Measurements from ENCODE around the gene HP1BP3.
A peak's percentile ranks its signal among the peaks of the same experiment; 100 is the strongest.

HP1BP3 gene

DNA sequence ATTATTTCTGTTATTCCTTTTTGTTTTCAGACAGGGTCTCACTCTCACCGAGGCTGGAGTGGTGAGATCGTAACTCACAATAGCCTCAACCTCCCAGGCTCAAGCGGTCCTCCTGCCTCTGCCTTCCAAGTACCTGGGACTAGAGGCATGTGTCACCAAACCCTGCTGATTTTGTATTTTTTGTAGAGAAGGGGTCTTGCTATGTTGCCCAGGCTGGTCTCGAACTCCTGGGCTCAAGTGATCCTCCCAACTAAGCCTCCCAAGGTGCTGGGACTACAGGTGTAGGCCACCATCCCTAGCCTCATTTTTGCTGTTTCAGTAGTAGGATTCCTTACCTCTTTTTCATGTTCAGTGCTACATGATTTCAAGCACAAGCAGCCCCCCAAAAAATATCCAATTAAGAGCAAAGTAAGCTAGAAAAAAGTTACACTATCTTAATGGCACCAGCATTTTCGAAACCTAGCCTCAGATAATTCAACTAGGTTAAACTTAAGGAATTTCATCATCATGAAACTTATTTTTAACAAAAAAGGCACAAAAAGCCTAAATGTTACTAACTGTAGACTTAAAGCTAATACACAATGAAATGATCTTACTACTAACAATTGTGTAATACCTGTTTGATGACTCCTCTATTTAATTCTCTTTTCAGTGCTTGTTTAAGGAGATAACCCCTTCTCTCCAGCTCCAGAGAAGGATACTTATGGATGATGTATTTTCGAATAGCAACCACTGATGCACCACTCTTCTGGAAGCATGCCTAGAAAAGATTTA lies 16.6 kb downstream of the HP1BP3 start:
- no peak for DNase-seq (ENCODE audit: low read depth in 2 of 2)

GRCh38 chr1:20767271-20767670 lies 19.8 kb downstream of the HP1BP3 start:
- DNase-seq (ENCODE audit: low read depth in 2 of 2) = no peak

GRCh38 chr1:20763417-20763816 lies 23.7 kb downstream of the HP1BP3 start:
- no peak for DNase-seq (ENCODE audit: low read depth in 2 of 2)

DNA sequence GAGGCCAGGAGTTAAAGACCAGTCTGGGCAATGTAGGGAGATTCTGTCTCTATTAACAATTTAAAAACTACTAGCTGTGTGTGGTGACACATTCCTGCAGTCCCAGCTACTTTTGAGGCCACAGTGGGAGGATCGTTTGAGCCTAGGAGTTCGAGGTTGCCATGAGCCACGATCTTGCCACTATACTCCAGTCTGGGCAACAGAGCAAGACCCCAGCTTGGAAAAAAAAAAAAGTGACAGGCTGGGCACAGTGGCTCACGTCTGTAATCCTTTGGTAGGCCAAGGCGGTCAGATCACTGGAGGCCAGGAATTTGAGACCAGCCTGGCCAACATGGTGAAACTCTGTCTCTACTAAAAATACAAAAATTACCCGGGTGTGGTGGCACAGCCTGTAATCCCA lies 26.8 kb downstream of the HP1BP3 start:
- no peak for DNase-seq (ENCODE audit: low read depth in 2 of 2)

DNA sequence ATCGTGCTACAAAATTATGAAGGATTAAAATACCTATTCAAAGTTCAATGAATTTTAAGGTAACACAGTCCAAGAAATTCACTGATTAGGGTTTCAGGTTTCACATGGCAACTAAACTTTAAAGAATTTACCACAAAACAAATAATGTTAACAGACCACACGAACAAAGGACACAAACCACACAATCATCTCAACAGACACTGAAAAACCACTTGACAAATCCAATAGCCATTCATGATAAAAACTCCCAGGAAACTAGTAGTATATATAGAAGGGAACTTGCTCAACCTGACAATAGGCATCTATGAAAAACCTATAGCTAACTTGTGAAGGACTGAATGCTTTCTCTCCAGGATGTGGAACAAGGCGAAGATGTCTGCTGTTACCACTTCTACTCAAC lies 33.5 kb downstream of the HP1BP3 start:
- no peak for DNase-seq (ENCODE audit: low read depth in 2 of 2)

DNA sequence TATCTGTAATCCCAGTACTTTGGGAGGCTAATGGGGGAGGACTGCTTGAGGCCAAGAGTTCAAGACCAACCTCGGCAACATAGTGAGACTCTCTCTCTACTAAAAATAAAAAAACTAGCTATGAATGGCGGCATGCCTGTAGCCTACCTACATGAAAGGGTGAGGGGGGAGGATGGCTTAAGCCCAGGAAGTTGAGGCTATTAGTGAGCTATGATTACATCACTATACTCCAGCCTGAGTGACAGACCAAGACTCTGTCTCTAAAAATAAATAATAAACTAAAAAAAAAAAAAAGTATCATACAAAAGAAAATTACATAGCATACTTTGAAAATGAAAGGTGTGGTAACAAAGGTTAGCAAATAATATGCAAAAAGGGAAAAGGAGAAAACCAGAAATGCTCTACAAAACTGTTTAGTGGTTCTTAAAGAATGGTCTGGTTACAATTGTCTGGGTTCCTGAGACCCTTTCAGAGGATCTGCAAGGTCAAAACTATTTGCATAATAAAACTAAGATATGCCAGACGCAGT lies 35.6 kb downstream of the HP1BP3 start:
- DNase-seq (ENCODE audit: low read depth in 2 of 2) = no peak

GRCh38 chr1:20742671-20743070 lies 44.4 kb downstream of the HP1BP3 start:
- no peak for DNase-seq (ENCODE audit: low read depth in 2 of 2)

DNA sequence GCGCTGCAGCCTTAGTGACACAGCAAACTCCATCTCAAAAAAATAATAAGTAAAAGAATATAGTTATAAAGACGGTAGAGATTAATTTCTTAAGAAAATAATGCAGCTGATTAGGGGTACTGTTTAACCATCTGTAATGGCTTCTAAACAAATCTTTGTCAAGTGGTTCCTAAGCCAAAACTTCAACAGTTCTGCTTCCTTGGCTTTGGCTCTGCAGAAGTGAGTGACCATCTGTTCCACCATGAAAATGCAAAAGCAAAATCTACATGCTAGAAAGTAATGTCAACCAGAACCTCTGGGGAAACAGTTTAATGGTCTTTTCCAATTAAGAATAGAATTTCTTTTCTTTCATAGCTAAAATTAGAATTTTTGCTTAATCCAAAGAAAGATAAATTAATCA lies 46.3 kb downstream of the HP1BP3 start:
- DNase-seq (ENCODE audit: low read depth in 2 of 2) = no peak

DNA sequence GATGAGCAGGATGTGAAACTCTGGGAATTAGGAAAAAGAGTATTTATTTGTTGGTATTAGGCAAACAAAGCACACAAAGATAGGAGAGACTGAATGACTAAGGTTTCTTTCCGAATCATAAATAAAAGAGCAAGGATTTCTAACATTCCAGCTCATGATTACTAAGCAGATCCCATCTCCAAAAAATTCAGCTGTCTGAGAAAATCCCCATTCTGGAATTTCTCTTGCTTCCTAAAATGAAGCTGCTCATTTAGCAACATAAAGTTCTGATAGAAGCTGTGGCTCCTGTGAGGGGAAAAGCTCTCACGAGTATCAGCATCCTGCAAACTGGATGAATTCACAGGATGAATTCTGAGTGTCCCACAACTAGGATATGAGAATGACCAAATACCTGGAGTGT lies 47.9 kb downstream of the HP1BP3 start:
- DNase-seq (ENCODE audit: low read depth in 2 of 2) = no peak

GRCh38 chr1:20735581-20736111 lies 51.5 kb downstream of the HP1BP3 start:
- DNase-seq (ENCODE audit: low read depth in 2 of 2) = no peak

DNA sequence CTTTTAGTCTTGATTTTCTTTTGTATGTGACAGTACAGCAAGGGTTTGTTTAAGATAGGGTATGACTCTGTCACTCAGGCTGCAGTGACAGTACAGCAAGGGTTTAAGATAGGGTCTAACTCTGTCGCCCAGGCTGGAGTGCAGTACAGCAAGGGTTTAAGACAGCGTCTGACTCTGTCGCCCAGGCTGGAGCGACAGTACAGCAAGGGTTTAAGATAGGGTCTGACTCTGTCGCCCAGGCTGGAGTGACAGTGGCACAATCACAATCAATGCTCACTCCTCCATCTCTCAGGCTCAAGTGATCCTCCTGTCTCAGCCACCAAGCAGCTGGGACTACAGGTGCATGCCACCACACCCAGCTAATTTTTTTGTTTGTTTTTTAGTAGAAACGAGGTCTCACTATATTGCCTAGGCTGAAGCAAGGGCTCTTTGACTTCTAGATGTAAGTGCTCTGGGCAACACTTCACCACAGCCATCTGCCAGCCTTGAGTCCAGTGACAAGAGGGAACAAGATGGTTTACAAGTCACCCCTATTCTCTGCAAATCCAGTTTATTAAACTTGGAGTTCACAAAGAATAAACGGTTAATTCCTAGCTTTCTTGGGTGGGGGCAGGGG lies 53.6 kb downstream of the HP1BP3 start:
- no peak for DNase-seq (ENCODE audit: low read depth in 2 of 2)

DNA sequence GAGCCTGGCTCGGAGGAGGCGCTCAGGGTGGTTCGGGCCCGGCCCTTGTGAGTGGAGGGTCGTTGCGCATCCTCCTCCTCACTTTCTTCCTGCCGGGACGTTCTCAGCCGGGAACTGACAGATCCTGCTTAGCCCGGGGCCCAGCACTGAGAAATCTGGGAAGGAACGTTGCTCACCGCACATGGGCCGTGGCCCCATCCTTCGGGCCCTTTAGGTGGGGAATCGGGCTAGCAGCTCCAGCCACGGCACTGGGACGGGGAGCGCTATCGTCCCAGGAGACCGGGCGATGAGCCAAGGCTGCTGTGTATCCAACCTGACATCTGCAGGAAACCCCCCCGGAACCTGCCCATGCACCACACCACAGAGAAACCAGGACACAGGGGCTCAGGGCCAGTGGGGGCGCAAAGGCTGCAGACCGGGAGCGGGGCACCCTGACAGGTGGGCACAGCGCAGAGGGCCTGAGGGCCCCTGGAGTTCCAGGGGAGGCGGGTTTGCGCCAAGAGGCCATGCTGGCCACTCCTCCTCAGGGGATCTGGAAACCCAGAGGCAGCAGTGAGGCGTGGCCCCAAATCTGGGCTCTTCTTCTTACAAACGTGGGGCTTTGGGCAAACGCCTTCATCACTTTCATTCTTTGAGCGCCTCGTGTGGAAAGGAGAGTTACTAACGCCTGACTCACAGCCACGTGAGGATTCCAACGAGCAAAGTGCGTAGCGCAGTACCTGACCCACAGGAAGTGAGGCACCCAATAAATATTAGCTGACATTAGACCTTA lies 54.3 kb downstream of the HP1BP3 start, which contains the start of gene SH2D5:
SH2D5 (minus strand) TSS at position 116 of the 772 bp plus-strand sequence. CDS start 4,659 bp downstream, outside the sequence.
- DNase-seq (ENCODE audit: low read depth in 2 of 2) = peak; percentile 58 to 73

DNA sequence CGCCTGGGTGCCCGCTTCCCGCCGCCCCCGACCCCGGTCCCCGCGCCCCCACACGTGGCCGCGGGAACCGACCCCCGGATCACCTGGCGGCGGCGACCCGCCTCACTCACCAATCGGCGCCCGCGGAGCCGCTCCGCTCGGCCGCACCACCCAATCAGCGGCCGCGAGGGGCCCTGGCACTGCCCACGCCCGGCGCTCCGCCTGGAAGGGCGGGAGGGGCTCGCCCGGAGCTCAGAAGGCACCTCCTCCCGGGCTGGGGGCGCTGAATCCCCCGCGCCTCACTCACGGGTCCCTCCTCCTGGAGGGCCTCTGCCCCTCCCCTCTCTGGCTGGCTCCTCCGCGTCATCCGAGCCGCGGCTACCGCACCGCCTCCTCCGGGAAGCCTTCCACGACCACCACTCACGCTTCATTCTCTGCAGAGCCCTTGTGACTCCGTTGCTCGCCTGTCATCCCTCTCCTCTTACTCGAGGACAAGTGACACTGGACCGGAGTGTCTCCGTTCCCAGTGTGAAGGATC lies 55.0 kb downstream of the HP1BP3 start:
- DNase-seq (ENCODE audit: low read depth in 2 of 2) = no peak

DNA sequence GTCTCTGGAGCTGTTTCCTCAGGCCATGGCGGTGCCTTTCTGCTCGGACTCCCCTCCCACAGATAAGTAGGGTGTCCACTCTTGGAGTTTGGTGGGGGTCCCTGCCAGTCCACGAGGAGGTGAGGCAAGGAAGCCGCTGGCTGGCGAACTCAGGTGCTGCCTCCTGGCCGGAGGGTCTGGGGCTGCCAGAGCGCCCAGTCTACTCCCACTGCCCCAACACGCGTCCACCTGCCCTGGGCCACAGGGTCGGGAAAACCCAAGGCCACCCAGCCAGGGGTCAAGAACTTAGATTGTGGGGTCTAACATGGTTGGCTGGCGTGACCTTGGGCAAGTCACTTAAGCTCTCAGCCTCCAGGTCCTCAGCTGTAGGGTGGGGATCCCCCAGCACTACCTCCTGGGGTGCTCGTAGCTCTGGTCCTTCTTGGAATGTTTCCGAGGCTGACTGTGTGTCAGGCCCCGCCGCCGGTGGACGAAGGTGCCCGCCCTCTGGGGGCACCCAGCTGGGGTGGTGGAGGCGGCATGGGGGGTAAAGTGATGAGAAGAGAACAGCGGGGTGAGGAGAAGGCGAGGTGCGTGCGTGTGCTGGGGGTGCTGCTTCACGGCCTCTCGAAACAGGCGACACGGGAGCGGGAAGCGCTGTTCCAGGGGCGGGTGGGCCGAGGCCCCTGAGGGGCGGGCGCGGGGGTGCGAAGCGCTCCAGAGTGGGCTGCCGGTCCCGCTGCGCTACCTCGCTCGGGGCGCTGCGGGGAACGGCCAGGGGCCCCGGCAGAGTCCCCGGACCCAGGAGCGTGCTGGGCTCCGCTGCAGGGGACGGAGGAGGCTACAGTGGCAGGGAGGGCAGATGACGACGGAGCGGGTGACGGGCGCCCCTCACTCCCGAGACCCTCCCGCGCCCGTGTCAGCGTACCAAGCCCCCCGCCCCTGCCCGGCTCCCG lies 55.8 kb downstream of the HP1BP3 start:
- DNase-seq (ENCODE audit: low read depth in 2 of 2) = no peak

DNA sequence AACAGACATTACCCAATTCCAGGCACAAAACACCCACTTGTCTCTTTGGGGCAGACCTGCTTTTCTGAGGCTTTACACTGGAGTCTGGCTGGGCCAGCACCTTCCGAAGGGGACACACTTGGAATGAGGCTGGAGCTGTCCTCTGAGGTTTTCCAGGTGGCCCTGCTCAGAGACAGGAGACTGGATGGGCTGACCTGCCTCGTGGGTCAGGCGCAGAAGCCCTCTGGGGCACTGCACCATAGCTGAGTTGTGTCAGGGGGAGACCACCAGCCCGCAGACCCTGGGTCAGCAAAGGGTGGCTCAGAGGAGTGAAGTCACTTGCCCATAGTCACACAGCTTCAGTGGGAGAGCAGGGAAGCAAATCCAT lies 56.4 kb downstream of the HP1BP3 start:
- DNase-seq (ENCODE audit: low read depth in 2 of 2) = no peak

DNA sequence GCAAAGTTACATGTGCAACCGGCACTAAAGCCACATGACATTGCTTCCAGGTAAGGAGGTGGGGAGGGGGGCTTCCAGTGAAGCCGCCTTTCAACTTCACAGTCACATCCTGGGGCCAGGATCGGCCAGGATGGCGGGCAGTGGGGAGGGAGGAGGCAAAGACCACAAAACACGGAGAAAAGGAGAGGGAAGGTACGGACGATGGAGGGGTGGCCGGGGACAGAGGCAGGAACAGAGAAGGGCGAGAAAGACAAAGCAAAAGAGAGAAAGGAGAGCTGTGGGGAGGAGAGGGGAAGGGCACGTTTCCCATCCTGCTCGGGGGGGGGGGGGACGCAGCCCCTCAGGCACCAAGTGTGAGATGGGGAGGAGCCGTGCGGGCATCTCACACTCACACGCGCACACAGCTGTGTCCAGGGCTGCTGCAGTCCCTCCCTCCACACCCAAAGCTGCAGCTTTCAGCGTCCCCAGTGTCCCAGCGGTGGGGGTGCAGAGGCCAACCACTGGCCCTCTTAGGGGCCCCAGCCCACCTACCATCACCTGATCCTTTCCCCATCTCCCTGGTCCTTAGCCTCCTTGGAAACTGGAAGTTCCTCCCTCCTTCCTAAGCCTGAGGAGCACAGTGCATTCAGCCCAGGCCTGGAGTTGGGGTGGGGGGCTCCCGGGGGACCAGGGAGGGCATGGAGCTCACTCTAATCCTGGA lies 57.0 kb downstream of the HP1BP3 start:
- no peak for DNase-seq (ENCODE audit: low read depth in 2 of 2)

GRCh38 chr1:20729155-20729931 lies 57.8 kb downstream of the HP1BP3 start:
- no peak for DNase-seq (ENCODE audit: low read depth in 2 of 2)

- DNase-seq (ENCODE audit: low read depth in 2 of 2) = no peak
Measured at GRCh38 chr1:20728371-20729154, 58.5 kb downstream of the HP1BP3 start.
